Esophagus (tissue), 2 donors: Measurements from ENCODE around the gene ZNF283. TPM values are rescaled to one million over a fixed set of nuclear protein-coding genes. Genes with fewer than 3 reads are reported as not detected.

Experiments used
- H3K27ac ChIP-seq, 2 donors: one replicate each; pipeline ENCODE4 v1.5.1; 2013; ENCODE audit warnings: low read depth in 2 of 2, mild to moderate bottlenecking in 2 of 2, inconsistent platforms in 1 of 2, low read length in 1 of 2, moderate library complexity in 1 of 2
- H3K27me3 ChIP-seq, 2 donors: one replicate each; pipeline ENCODE4 v1.6.1; 2013; ENCODE audit warnings: low read length in 2 of 2, control low read depth in 1 of 2, mild to moderate bottlenecking in 1 of 2; ENCODE audit not compliant: insufficient read depth in 2 of 2, control insufficient read depth in 1 of 2
- H3K36me3 ChIP-seq, 2 donors: one replicate each; pipeline ENCODE4 v1.6.1; 2013; ENCODE audit warnings: low read length in 1 of 2; ENCODE audit not compliant: control insufficient read depth in 2 of 2, insufficient read depth in 2 of 2
- H3K4me1 ChIP-seq, 2 donors: one replicate each; pipeline ENCODE4 v1.6.1; 2013; ENCODE audit warnings: low read length in 1 of 2; ENCODE audit not compliant: control insufficient read depth in 2 of 2, insufficient read depth in 2 of 2
- H3K4me3 ChIP-seq, 2 donors: one replicate each; pipeline ENCODE4 v1.5.1; 2013; ENCODE audit warnings: low read length in 2 of 2, mild to moderate bottlenecking in 2 of 2, low read depth in 1 of 2, moderate library complexity in 1 of 2
- H3K9me3 ChIP-seq, 2 donors: one replicate each; pipeline ENCODE4 v1.6.1; 2013; ENCODE audit warnings: mild to moderate bottlenecking in 2 of 2, low read depth in 1 of 2, low read length in 1 of 2, moderate library complexity in 1 of 2; ENCODE audit not compliant: control insufficient read depth in 2 of 2, insufficient read depth in 1 of 2
- WGBS, 2 donors: extraction: QIAGEN DNeasy Blood & Tissue Kit; methylation state at CpG; one replicate each; pipeline ENCODE4 v1.1.7; 2013; 5-methylcytosine and 5-hydroxymethylcytosine counted together
- polyA plus RNA-seq, 2 donors: library from polyadenylated mRNA; stranded (reverse); fragments of 200-250 nt; gene quantifications; one replicate each; pipeline ENCODE4 v1.2.3, GENCODE V29; 2013
- donor health status: healthy with polysubstance abuse.
- donor health status: Bipolar disorder and iron deficiency.

The ZNF283 gene
- polyA plus RNA-seq, 2 donors: 1.6 to 3.2 TPM

GRCh38 chr19:43895727-43896308, 68.7 kb downstream of the ZNF283 start:
- Histone ChIP-seq H3K9me3 (peaks cover 0 to 2% of the 10 kb centered on the region in 2 donors), H3K4me1 (no peaks in the 10 kb centered on the region), H3K36me3 (no peaks in the 10 kb centered on the region), H3K27ac (no peak overlapping the region), H3K4me3 (no peak overlapping the region), H3K27me3 (no peaks in the 10 kb centered on the region)
- 79 to 93% methylated on average over 2 of the region's 2 CpGs for whole genome bisulfite sequencing, 2 donors

Other genes with a start within 250 kb of the ZNF283 start
- gene IRGQ, start 231.2 kb upstream of the ZNF283 start, polyA plus RNA-seq: 1 to 10 TPM; 3.1 to 4.1 TPM
- gene ZNF576, start 230.7 kb upstream of the ZNF283 start, polyA plus RNA-seq: 10 to 100 TPM in 1 of 2 donors, 1 to 10 TPM in 1; 6.8 to 13.0 TPM
- gene SRRM5, start 215.2 kb upstream of the ZNF283 start, polyA plus RNA-seq: under 1 TPM; 0.14 to 0.71 TPM
- gene ZNF428, start 207.7 kb upstream of the ZNF283 start, polyA plus RNA-seq: 10 to 100 TPM; 20.4 to 27.3 TPM
- 10 to 100 TPM in 1 of 2 donors, 1 to 10 TPM in 1; 9.7 to 21.7 TPM for gene CADM4, start 187.5 kb upstream of the ZNF283 start, polyA plus RNA-seq
- gene PLAUR, start 157.2 kb upstream of the ZNF283 start, polyA plus RNA-seq: 1 to 10 TPM; 5.4 to 5.6 TPM
- not detected for gene IRGC, start 111.2 kb upstream of the ZNF283 start, polyA plus RNA-seq
- 10 to 100 TPM; 15.8 to 23.2 TPM for gene SMG9, start 72.4 kb upstream of the ZNF283 start, polyA plus RNA-seq
- gene KCNN4, start 46.3 kb upstream of the ZNF283 start, polyA plus RNA-seq: 1 to 10 TPM; 3.9 to 4.6 TPM
- gene LYPD5, start 24.9 kb upstream of the ZNF283 start, polyA plus RNA-seq: 10 to 100 TPM in 1 of 2 donors, 1 to 10 TPM in 1; 3.8 to 12.3 TPM
- 1 to 10 TPM in 1 of 2 donors, under 1 TPM in 1; 0.94 to 5.9 TPM for gene ZNF404, start 56.6 kb downstream of the ZNF283 start, polyA plus RNA-seq
- gene ZNF45, start 108.0 kb downstream of the ZNF283 start, polyA plus RNA-seq: 1 to 10 TPM; 3.0 to 3.2 TPM
- gene ZNF221, start 123.9 kb downstream of the ZNF283 start, polyA plus RNA-seq: 1 to 10 TPM in 1 of 2 donors, under 1 TPM in 1; 0.42 to 1.2 TPM
- 1 to 10 TPM; 2.9 to 3.4 TPM for gene ZNF155, start 156.9 kb downstream of the ZNF283 start, polyA plus RNA-seq
- gene ZNF230, start 175.6 kb downstream of the ZNF283 start, polyA plus RNA-seq: 1 to 10 TPM; 1.1 to 1.4 TPM
- gene ZNF222, start 198.1 kb downstream of the ZNF283 start, polyA plus RNA-seq: 1 to 10 TPM; 1.4 to 1.6 TPM
- 1 to 10 TPM; 2.6 to 3.5 TPM for gene ZNF223, start 224.7 kb downstream of the ZNF283 start, polyA plus RNA-seq
- under 1 TPM; 0.32 to 0.67 TPM for gene ZNF284, start 244.8 kb downstream of the ZNF283 start, polyA plus RNA-seq